HG03558 (cell line): ENCODE measurements around the gene POU2F2.

Experiments
- ATAC-seq: cut with Tn5 transposase; IDR thresholded peaks from one replicate; pipeline ENCODE4 v1.9.1; 2021; ENCODE audit warnings: moderate number of reproducible peaks; ENCODE audit not compliant: unreplicated experiment; ENCODE audit errors: extremely low read depth

Gene POU2F2

GRCh38 chr19:42132030-42132628, at the start of gene POU2F2:
Gene POU2F2, minus strand, starts transcription at chr19:42132446. Its CDS starts 35 bp downstream, at chr19:42132411.
- no peak for ATAC-seq

GRCh38 chr19:42178791-42179674, 46.8 kb upstream of the POU2F2 start:
- no peak for ATAC-seq

- no peak for ATAC-seq
These were observed 45.4 kb upstream of the POU2F2 start for GRCh38 chr19:42177686-42178019.

GRCh38 chr19:42176990-42177685, 44.9 kb upstream of the POU2F2 start:
- ATAC-seq: no peak

- no peak for ATAC-seq
These were observed 44.4 kb upstream of the POU2F2 start for GRCh38 chr19:42176649-42176989.

- no peak for ATAC-seq
These were observed 43.9 kb upstream of the POU2F2 start for GRCh38 chr19:42175952-42176648.

GRCh38 chr19:42174958-42175734, 42.9 kb upstream of the POU2F2 start:
- ATAC-seq: no peak

GRCh38 chr19:42174188-42174587, 41.9 kb upstream of the POU2F2 start:
- no peak for ATAC-seq

GRCh38 chr19:42173695-42174094, 41.4 kb upstream of the POU2F2 start:
- ATAC-seq: no peak

- ATAC-seq: no peak
These were observed 40.0 kb upstream of the POU2F2 start for GRCh38 chr19:42172261-42172660.

- ATAC-seq: no peak
These were observed 38.5 kb upstream of the POU2F2 start for GRCh38 chr19:42170715-42171114.

GRCh38 chr19:42169486-42170413, 37.5 kb upstream of the POU2F2 start:
- no peak for ATAC-seq

- ATAC-seq: no peak
These were observed 36.0 kb upstream of the POU2F2 start for GRCh38 chr19:42168206-42168605.

GRCh38 chr19:42166316-42166715, 34.1 kb upstream of the POU2F2 start:
- ATAC-seq: no peak

- no peak for ATAC-seq
These were observed 32.9 kb upstream of the POU2F2 start for GRCh38 chr19:42165146-42165545.

- ATAC-seq: no peak
These were observed 29.5 kb upstream of the POU2F2 start for GRCh38 chr19:42161616-42162263.

GRCh38 chr19:42159942-42160341, 27.7 kb upstream of the POU2F2 start:
- no peak for ATAC-seq

GRCh38 chr19:42158926-42159325, 26.7 kb upstream of the POU2F2 start:
- no peak for ATAC-seq
